K562 (cell line): ENCODE data around the gene LSP1. TPM values are rescaled to one million over a fixed set of nuclear protein-coding genes. Genes with fewer than 3 reads are reported as not detected.

ENCODE experiments used
- ATAC-seq: fragments of 200-7000 bp; cut with Tn5 transposase; 3 replicates; pipeline ENCODE4 v1.9.1; 2020; ENCODE audit warnings: moderate library complexity
- BruUV-seq: library from RNA; stranded (reverse); fragments of 400-500 nt; replicated peaks from 2 replicates; lab custom pipeline; 2021; lab: Mats Ljungman, UMichigan
- CTCF ChIA-PET: fragments of 300-600 bp; formaldehyde crosslinking; extraction: SDS; loops from one replicate; lab custom pipeline; 2021; ENCODE audit warnings: low intra/inter-chr PET ratio; lab: Yijun Ruan, JAX
- POLR2A ChIA-PET: fragments of 300-600, 350-650 bp; sonication (Branson Sonifier 250); formaldehyde crosslinking; extraction: SDS; loops from one replicate; lab custom pipeline; 2021; ENCODE audit warnings: antibody characterized with exemption, inconsistent platforms; lab: Yijun Ruan, JAX
- DNase-seq, 4 experiments: peaks; one replicate each; pipeline versions ENCODE4 v3.0.0 to v3.0.0-alpha.2; 2011 to 2018; ENCODE audit warnings: low spot score in 3 of 4, mixed read lengths in 3 of 4; ENCODE audit errors: extremely low read depth in 1 of 4
- FAIRE-seq: peaks from 2 replicates; lab custom pipeline; 2011; peaks lifted over from hg19 to GRCh38; lab: Jason Lieb, UNC
- H2AFZ ChIP-seq: 2 replicates; pipeline ENCODE4 v1.6.0; 2011; ENCODE audit warnings: low read depth, low read length, control low read depth, inconsistent platforms
- H3K27ac ChIP-seq: fragments of 200-600 bp; 3 replicates; pipeline ENCODE4 v1.8.0; 2011; ENCODE audit warnings: low read depth, mild to moderate bottlenecking, control low read depth, inconsistent platforms, low read length, moderate library complexity, mixed read lengths; ENCODE audit errors: extremely low read depth
- H3K27me3 ChIP-seq, 2 experiments: fragments of 300-600 bp in 1 of 2; 2 replicates in 1 of 2; 3 replicates in 1 of 2; pipeline versions ENCODE4 v1.6.0 to v1.8.0; 2011; ENCODE audit warnings: inconsistent platforms in 2 of 2, low read length in 2 of 2, mild to moderate bottlenecking in 1 of 2, mixed read lengths in 1 of 2, moderate library complexity in 1 of 2; ENCODE audit not compliant: control insufficient read depth in 2 of 2, insufficient read depth in 2 of 2
- H3K36me3 ChIP-seq: fragments of 300-600 bp; 3 replicates; pipeline ENCODE4 v1.8.0; 2011; ENCODE audit warnings: mild to moderate bottlenecking, low read length, inconsistent platforms; ENCODE audit not compliant: control insufficient read depth, insufficient read depth
- H3K4me1 ChIP-seq, 2 experiments: fragments of 200-600 bp in 1 of 2; replicated peaks in 1 of 2; 2 replicates in 1 of 2; 3 replicates in 1 of 2; pipeline versions ENCODE4 v1.5.1 to v1.8.0; 2011; ENCODE audit warnings: inconsistent platforms in 2 of 2, low read length in 2 of 2, mild to moderate bottlenecking in 1 of 2, mixed read lengths in 1 of 2, moderate library complexity in 1 of 2; ENCODE audit not compliant: control insufficient read depth in 2 of 2, insufficient read depth in 2 of 2
- H3K4me2 ChIP-seq: 2 replicates; pipeline ENCODE4 v1.6.1; 2011; ENCODE audit warnings: low read length, control low read depth, inconsistent platforms, mixed read lengths; ENCODE audit not compliant: insufficient read depth
- H3K4me3 ChIP-seq: fragments of 200-600 bp; sonication (generic), shearing (Covaris generic); 2 replicates; pipeline ENCODE4 v1.5.1; 2016; ENCODE audit warnings: control low read depth, inconsistent platforms
- H3K79me2 ChIP-seq: fragments of 200-600 bp; 3 replicates; pipeline ENCODE4 v1.8.0; 2011; ENCODE audit warnings: low read length, inconsistent platforms; ENCODE audit not compliant: control insufficient read depth, insufficient read depth
- H3K9ac ChIP-seq, 2 experiments: 2 replicates each; pipeline versions ENCODE4 v1.6.0 to v1.6.1; 2011; ENCODE audit warnings: low read depth in 2 of 2, low read length in 2 of 2, control low read depth in 1 of 2, inconsistent platforms in 1 of 2, mild to moderate bottlenecking in 1 of 2, mixed read lengths in 1 of 2; ENCODE audit not compliant: insufficient read depth in 1 of 2
- H3K9me1 ChIP-seq: one replicate; pipeline ENCODE4 v1.6.0; 2011; ENCODE audit warnings: inconsistent platforms, mild to moderate bottlenecking, low read length, moderate library complexity; ENCODE audit not compliant: control insufficient read depth, insufficient read depth
- H3K9me3 ChIP-seq: replicated peaks from 2 replicates; pipeline ENCODE4 v1.5.1; 2011; ENCODE audit warnings: low read depth, low read length, inconsistent platforms; ENCODE audit not compliant: control insufficient read depth, insufficient read depth
- H4K20me1 ChIP-seq: replicated peaks from 2 replicates; pipeline ENCODE4 v1.6.1; 2011; ENCODE audit warnings: low read length, inconsistent platforms, mixed read lengths; ENCODE audit not compliant: control insufficient read depth, insufficient read depth
- HIVEP1 ChIP-seq: fragments of 250-450 bp; sonication (Bioruptor Pico); IDR thresholded peaks from 2 replicates; pipeline ENCODE4 v1.4.0; 2020; ENCODE audit warnings: mild to moderate bottlenecking
- SP1 ChIP-seq: sonication (generic); formaldehyde crosslinking; IDR thresholded peaks from 2 replicates; pipeline ENCODE4 v1.8.1; 2022; ENCODE audit warnings: mild to moderate bottlenecking, missing genetic modification reagents
- WGBS: fragments of 100-300 bp; shearing (Covaris generic); methylation state at CpG from one replicate; pipeline ENCODE4 v1.1.6; 2016; ENCODE audit warnings: low coverage, mixed read lengths; ENCODE audit not compliant: insufficient coverage; ENCODE audit errors: missing lambda C conversion rate; 5-methylcytosine and 5-hydroxymethylcytosine counted together
- in situ Hi-C: fragments of 300-500 bp; cut with MboI; formaldehyde crosslinking; loops from 4 replicates; pipeline ENCODE4 v1.15.0; 2018; ENCODE audit warnings: inconsistent platforms, mixed read lengths
- intact Hi-C: fragments of 100-400 bp; cut with micrococcal nuclease; formaldehyde crosslinking; loops from 2 replicates; pipeline ENCODE4 v1.14.2; 2022
- polyA plus RNA-seq, 8 experiments: library from polyadenylated mRNA; depleted of rRNA in 4 of 8; stranded (reverse) in 5 of 8; unstranded in 3 of 8; fragments of >200 nt; fragmentation: Nextera tagmentation in 2 of 8; fragmentation: Illumina TruSeq in 1 of 8; extraction: Ambion mirVana in 2 of 8; extraction: Trizol in 1 of 8; gene quantifications; 2 replicates each; pipeline versions ENCODE4 v1.2.1 to v1.2.3, GENCODE V29; 2011 to 2014; ENCODE audit warnings: inconsistent platforms in 1 of 8, missing spikeins in 1 of 8
- total RNA-seq, 7 experiments: library from RNA; depleted of rRNA in 6 of 7; stranded (reverse); fragments of >200 nt in 6 of 7; fragmentation: Illumina TruSeq in 2 of 7; extraction: Trizol in 2 of 7; gene quantifications; 2 replicates each; pipeline versions ENCODE4 v1.2.1 to v1.2.3, GENCODE V29; 2011 to 2021; ENCODE audit warnings: low replicate concordance in 1 of 7
- TF ChIP-seq, protein P1 (sequence below): fragments of 450-650 bp; IDR thresholded peaks from 2 replicates; pipeline ENCODE4 v1.7.1; 2018; ENCODE audit warnings: mild to moderate bottlenecking, low read depth; ENCODE audit not compliant: partially characterized antibody
- TF ChIP-seq, protein P2 (sequence below): sonication (generic); formaldehyde crosslinking; IDR thresholded peaks from 2 replicates; pipeline ENCODE4 v1.8.1; 2022; ENCODE audit warnings: missing genetic modification reagents

Gene LSP1
- total and polyA plus RNA-seq, 9 of the 15 experiments (the other 6 are each of a cell fraction or from before 2014, with no cell fraction given): 0.08 to 2.9 (median 0.65) TPM; not detected in 2

DNA sequence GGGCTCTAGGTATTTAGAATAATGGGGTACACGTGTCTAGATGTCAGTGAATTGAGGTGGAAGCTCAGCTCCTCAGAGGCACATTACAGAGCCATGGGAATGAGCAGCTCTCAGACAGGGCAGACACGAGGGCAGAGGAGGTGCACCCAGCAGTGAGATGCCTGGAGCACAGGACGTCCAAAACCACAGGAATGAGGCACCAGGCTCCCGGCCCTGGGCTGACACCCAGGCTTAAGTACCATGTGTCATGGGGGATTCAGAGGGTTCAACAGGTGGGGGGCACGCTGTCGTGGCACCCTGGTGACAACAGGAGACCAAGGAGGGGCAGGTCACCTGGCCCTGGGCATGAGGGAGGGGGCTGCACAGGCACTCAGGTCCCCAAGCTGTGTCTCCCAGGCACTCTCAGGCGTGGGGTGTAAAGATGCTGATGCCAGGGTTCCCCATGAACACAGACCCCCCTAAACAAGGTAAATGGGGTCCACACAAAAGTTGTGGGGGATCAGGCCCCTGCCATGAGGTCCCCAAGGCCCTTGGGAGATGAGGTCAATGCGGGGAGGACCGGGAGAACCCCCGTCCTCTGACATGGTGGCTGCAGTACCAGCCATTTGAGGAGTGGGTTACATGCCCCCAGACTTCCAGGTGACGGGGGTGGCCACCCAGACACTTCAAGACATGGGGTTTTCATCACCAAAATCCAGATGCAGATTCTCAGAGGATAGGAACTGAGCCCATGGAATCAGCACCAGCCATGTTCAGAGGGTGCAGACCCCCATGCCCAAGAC, 23.7 kb upstream of the LSP1 start (continued):
- TF ChIP-seq, protein P1, sequence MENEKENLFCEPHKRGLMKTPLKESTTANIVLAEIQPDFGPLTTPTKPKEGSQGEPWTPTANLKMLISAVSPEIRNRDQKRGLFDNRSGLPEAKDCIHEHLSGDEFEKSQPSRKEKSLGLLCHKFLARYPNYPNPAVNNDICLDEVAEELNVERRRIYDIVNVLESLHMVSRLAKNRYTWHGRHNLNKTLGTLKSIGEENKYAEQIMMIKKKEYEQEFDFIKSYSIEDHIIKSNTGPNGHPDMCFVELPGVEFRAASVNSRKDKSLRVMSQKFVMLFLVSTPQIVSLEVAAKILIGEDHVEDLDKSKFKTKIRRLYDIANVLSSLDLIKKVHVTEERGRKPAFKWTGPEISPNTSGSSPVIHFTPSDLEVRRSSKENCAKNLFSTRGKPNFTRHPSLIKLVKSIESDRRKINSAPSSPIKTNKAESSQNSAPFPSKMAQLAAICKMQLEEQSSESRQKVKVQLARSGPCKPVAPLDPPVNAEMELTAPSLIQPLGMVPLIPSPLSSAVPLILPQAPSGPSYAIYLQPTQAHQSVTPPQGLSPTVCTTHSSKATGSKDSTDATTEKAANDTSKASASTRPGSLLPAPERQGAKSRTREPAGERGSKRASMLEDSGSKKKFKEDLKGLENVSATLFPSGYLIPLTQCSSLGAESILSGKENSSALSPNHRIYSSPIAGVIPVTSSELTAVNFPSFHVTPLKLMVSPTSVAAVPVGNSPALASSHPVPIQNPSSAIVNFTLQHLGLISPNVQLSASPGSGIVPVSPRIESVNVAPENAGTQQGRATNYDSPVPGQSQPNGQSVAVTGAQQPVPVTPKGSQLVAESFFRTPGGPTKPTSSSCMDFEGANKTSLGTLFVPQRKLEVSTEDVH: no peak
- TF ChIP-seq HIVEP1: no peak
- TF ChIP-seq, protein P2, sequence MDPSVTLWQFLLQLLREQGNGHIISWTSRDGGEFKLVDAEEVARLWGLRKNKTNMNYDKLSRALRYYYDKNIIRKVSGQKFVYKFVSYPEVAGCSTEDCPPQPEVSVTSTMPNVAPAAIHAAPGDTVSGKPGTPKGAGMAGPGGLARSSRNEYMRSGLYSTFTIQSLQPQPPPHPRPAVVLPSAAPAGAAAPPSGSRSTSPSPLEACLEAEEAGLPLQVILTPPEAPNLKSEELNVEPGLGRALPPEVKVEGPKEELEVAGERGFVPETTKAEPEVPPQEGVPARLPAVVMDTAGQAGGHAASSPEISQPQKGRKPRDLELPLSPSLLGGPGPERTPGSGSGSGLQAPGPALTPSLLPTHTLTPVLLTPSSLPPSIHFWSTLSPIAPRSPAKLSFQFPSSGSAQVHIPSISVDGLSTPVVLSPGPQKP (CRISPR knock-in tag): no peak
- TF ChIP-seq, all 486 proteins: peak for 0

DNA sequence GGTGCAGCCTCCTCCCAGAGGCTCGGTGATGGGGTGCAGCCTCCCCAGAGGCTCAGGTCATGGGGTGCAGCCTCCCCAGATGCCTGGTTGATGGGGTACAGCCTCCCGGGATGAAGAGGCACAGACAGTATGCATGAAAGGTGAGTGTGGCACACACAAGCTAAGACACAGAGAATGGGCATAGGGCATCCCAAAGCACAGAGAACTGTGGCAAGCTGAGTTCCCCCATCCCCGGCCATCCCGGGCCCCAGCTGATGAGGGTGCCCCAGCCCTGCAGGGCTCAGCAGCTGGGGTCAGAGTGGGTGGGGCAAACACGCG, 22.9 kb upstream of the LSP1 start:
- Histone ChIP-seq H3K36me3 (no peaks in the 10 kb centered on the region), H3K9me1 (no peaks in the 10 kb centered on the region)
- no peak for TF ChIP-seq SP1
- TF ChIP-seq, all 486 proteins: peak for 0
- Histone ChIP-seq H3K4me1 (peaks cover 0 to 49% of the 10 kb centered on the region in 2 experiments; a peak in 2 of 5 replicates), H3K27me3 (peaks cover 0 to 61% of the 10 kb centered on the region in 2 experiments; a peak in 3 of 5 replicates), H3K4me2 (no peak overlapping the region), H3K79me2 (no peaks in the 10 kb centered on the region), H4K20me1 (peaks cover 7% of the 10 kb centered on the region), H3K4me3 (no peak overlapping the region), H3K9me3 (no peaks in the 10 kb centered on the region), H3K27ac (no peak overlapping the region), H2AFZ (no peak overlapping the region), H3K9ac (no peak overlapping the region; a peak in 1 of 4 replicates)
- ATAC-seq: no peak
- in situ Hi-C loops (no loop called here), intact Hi-C loops (no loop called here)
- WGBS: 3% methylated on average over 6 of the region's 6 CpGs
- no peak for DNase-seq
- ChIA-PET POLR2A (interaction anchor here (0.5 to 1.6 kb wide), 3 partner anchors 32 to 181 kb away, joined by 3 to 6 read pairs (median 3); no protein-coding TSS in a partner anchor), CTCF (interaction anchor here (5.3 kb wide), 1 partner anchor 137 kb away, joined by 77 read pairs; no protein-coding TSS in a partner anchor)
- no TSS peak for BruUV-seq
- FAIRE-seq: no peak
